ENCODE results near the gene EYS. TPM values are rescaled to one million over a fixed set of nuclear protein-coding genes. Genes with fewer than 3 reads are reported as not detected.

The EYS gene
- total RNA-seq, 2 donors from 2014 or later, result not detected

DNA sequence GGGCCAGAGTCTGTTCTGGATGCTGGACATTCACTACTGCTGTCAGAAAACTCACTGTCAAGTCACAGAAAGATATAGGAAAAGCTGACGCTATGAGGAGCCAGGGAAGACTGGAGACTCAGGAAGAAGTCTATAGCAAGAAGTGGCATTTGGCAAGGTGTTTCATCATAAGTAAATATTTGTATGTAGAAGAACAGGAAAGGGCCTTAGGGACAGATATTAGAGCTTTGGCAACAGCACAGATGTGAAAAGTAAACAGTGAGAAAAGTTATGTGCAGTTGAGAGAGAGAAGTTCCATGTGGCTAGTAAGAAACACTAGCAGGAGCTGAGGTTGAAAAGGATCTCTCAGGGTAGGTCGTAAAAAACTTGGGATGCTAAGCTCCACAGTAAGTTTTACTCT lies 1202.5 kb downstream of the EYS start:
- Histone ChIP-seq H3K27me3 (replicated peaks; ENCODE audit: insufficient read depth) (no peaks in the 10 kb centered on the region), H3K36me3 (no peaks in the 10 kb centered on the region), H3K27ac (no peak overlapping the region), H3K4me3 (no peak overlapping the region), H3K9me3 (no peaks in the 10 kb centered on the region), H3K4me1 (ENCODE audit: control insufficient read depth in 1 of 2, low read depth in 2 of 2) (no peaks in the 10 kb centered on the region)
- no peak for ATAC-seq (ENCODE audit: insufficient number of reproducible peaks, low FRiP score, low read depth)
- DNase-seq (ENCODE audit: low spot score), result no peak
- TF ChIP-seq, protein P1, sequence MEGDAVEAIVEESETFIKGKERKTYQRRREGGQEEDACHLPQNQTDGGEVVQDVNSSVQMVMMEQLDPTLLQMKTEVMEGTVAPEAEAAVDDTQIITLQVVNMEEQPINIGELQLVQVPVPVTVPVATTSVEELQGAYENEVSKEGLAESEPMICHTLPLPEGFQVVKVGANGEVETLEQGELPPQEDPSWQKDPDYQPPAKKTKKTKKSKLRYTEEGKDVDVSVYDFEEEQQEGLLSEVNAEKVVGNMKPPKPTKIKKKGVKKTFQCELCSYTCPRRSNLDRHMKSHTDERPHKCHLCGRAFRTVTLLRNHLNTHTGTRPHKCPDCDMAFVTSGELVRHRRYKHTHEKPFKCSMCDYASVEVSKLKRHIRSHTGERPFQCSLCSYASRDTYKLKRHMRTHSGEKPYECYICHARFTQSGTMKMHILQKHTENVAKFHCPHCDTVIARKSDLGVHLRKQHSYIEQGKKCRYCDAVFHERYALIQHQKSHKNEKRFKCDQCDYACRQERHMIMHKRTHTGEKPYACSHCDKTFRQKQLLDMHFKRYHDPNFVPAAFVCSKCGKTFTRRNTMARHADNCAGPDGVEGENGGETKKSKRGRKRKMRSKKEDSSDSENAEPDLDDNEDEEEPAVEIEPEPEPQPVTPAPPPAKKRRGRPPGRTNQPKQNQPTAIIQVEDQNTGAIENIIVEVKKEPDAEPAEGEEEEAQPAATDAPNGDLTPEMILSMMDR (IDR thresholded peaks at IDR 0.05), result no peak

DNA sequence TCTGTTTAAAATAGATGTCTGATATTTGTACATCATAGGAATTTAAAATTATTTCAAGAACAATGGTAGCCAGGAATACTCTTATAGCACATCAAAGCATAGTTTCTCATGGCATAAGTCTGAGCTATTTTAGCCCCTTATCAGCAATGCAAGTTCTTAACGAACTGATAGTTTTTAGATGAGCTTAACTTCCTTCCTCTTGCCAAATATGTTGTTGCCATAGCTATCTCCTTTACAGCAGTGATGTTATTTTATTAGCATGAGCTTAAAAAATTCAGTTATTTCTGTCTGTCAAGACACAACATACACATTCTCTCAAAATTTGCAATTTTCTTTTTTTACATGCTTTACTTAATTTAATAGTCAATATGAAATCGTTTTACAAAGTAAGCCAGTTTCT lies 1204.2 kb downstream of the EYS start:
- ATAC-seq (ENCODE audit: insufficient number of reproducible peaks, low FRiP score, low read depth) (no peak), DNase-seq (ENCODE audit: low spot score) (no peak)
- TF ChIP-seq, protein P1 (IDR thresholded peaks at IDR 0.05), result no peak
- Histone ChIP-seq H3K27me3 (replicated peaks; ENCODE audit: insufficient read depth) (no peaks in the 10 kb centered on the region), H3K27ac (no peak overlapping the region), H3K9me3 (no peaks in the 10 kb centered on the region), H3K4me1 (ENCODE audit: control insufficient read depth in 1 of 2, low read depth in 2 of 2) (no peaks in the 10 kb centered on the region), H3K4me3 (no peak overlapping the region), H3K36me3 (no peaks in the 10 kb centered on the region)

DNA sequence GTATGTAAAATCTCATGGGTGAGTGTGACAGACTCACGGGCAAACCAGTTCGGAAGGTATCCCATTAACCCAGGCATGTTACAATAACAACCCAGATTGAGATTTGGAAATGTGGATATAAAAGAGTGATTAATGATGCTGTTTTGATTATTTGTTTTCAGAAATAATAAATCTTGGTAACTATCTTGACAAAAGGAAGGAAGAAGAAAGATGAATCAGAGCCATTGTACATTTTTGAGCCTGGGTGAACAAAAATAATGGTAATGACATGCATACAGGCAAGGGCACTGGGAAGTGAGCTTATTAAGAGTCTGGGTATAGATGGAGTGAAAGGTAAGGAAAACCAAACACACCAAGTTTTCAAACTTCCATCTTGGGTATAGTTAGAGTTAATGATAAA lies 1209.4 kb downstream of the EYS start:
- no peak overlapping the region for H3K27ac ChIP-seq
- DNase-seq (ENCODE audit: low spot score) (no peak), ATAC-seq (ENCODE audit: insufficient number of reproducible peaks, low FRiP score, low read depth) (no peak)
- no peaks in the 10 kb centered on the region for H3K27me3 ChIP-seq (replicated peaks; ENCODE audit: insufficient read depth)
- H3K4me1 ChIP-seq (ENCODE audit: control insufficient read depth in 1 of 2, low read depth in 2 of 2), result no peaks in the 10 kb centered on the region
- no peak overlapping the region for H3K4me3 ChIP-seq
- H3K9me3 ChIP-seq, result no peaks in the 10 kb centered on the region
- H3K36me3 ChIP-seq, result no peaks in the 10 kb centered on the region
- TF ChIP-seq, protein P1 (IDR thresholded peaks at IDR 0.05), result no peak

DNA sequence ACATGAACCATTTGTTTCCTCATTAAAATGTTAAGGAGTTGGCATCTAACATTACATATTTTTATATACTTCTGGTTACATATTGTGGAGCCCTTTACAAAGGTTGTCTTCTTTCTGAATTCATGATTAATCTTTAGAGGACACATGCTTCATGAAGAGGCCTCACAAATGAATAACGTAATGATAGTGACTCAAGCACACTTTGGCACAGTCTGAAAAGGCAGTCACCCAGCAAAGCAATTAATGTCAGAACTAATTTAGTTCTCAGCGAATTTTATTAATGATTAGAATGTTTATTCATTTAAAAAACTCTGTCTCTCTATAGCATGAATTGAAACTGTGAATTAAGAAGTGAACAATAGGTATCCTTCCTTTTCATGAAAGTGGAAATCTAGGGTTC lies 1217.3 kb downstream of the EYS start:
- no peak for ATAC-seq (ENCODE audit: insufficient number of reproducible peaks, low FRiP score, low read depth)
- no peak for DNase-seq (ENCODE audit: low spot score)
- H3K27ac ChIP-seq, result no peak overlapping the region
- TF ChIP-seq, protein P1 (IDR thresholded peaks at IDR 0.05), result no peak
- H3K27me3 ChIP-seq (replicated peaks; ENCODE audit: insufficient read depth), result no peaks in the 10 kb centered on the region
- no peaks in the 10 kb centered on the region for H3K9me3 ChIP-seq
- H3K36me3 ChIP-seq, result no peaks in the 10 kb centered on the region
- no peaks in the 10 kb centered on the region for H3K4me1 ChIP-seq (ENCODE audit: control insufficient read depth in 1 of 2, low read depth in 2 of 2)
- no peak overlapping the region for H3K4me3 ChIP-seq

DNA sequence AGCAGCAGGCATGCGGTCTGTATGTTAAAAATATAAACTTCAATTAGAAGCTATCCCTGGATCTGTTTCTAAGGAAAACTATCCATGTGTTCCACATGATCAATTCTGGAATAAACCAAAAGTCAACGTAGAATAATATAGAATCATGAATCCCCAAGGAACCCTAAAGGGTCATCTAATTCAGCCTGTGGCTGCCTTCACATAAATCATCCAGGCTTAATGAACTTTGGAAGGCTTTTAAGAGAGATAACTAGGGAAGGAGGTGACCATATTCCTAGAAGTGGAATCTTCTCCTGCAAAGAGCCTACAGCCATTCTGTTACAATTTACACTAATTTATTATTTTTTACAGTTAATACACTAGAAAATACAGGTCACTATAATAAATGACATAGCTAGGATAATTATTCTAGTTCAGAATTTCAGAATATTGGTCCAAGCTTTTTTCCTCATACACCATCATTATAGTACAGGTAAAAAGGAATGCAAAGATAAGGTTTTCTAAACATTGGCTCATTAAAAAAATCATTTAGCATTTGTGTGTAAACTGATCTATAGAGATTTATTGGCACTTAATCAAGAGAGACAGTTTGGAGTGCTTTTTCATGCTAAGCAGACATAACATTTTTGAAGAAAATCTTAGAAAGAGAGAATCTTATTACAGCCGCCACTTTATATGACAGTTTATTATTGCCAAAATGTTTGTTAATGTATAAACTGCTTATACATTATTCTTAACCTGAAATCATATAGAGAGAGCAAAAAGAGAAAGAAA lies 1220.3 kb downstream of the EYS start:
- no peaks in the 10 kb centered on the region for H3K9me3 ChIP-seq
- H3K4me1 ChIP-seq (ENCODE audit: control insufficient read depth in 1 of 2, low read depth in 2 of 2), result no peaks in the 10 kb centered on the region
- ATAC-seq (ENCODE audit: insufficient number of reproducible peaks, low FRiP score, low read depth), result no peak
- no peaks in the 10 kb centered on the region for H3K27me3 ChIP-seq (replicated peaks; ENCODE audit: insufficient read depth)
- no peak for DNase-seq (ENCODE audit: low spot score)
- H3K4me3 ChIP-seq, result no peak overlapping the region
- TF ChIP-seq, protein P1 (IDR thresholded peaks at IDR 0.05), result no peak
- H3K36me3 ChIP-seq, result no peaks in the 10 kb centered on the region
- H3K27ac ChIP-seq, result no peak overlapping the region

Data from thoracic aorta (tissue), 2 donors.